HEK293T (cell line): Measurements from ENCODE around the gene CPTP.

Experiments
- BHLHE40 ChIP-seq: fragments of 450-650 bp; IDR thresholded peaks from 2 replicates; pipeline ENCODE4 v1.6.1; 2016; ENCODE audit warnings: mild to moderate bottlenecking, moderate library complexity, borderline replicate concordance
- CTBP1 ChIP-seq: fragments of 450-650 bp; IDR thresholded peaks from 2 replicates; pipeline ENCODE4 v1.6.1; 2016; ENCODE audit warnings: borderline replicate concordance
- ELF4 ChIP-seq: fragments of 450-650 bp; IDR thresholded peaks from 2 replicates; pipeline ENCODE4 v1.6.1; 2017; ENCODE audit warnings: antibody characterized with exemption
- FOXA1 ChIP-seq: fragments of 450-650 bp; IDR thresholded peaks from 2 replicates; pipeline ENCODE4 v1.6.1; 2016; ENCODE audit warnings: mild to moderate bottlenecking
- FOXK2 ChIP-seq: fragments of 450-650 bp; IDR thresholded peaks from 2 replicates; pipeline ENCODE4 v1.6.1; 2016; ENCODE audit warnings: mild to moderate bottlenecking
- FOXM1 ChIP-seq: fragments of 450-650 bp; IDR thresholded peaks from 2 replicates; pipeline ENCODE4 v1.6.1; 2017; ENCODE audit warnings: mild to moderate bottlenecking, borderline replicate concordance
- LEF1 ChIP-seq: fragments of 450-650 bp; IDR thresholded peaks from 2 replicates; pipeline ENCODE4 v1.6.1; 2017; ENCODE audit warnings: mild to moderate bottlenecking, borderline replicate concordance
- SUZ12 ChIP-seq: fragments of 450-650 bp; IDR thresholded peaks from 2 replicates; pipeline ENCODE4 v1.6.1; 2016; ENCODE audit warnings: mild to moderate bottlenecking

GRCh38 chr1:1341549-1342021 is 17.0 kb downstream of the CPTP start:
- TF ChIP-seq FOXA1: no peak
- no peak for TF ChIP-seq SUZ12
- TF ChIP-seq CTBP1: no peak
- TF ChIP-seq FOXK2: no peak
- TF ChIP-seq LEF1: no peak
- TF ChIP-seq BHLHE40: no peak
- no peak for TF ChIP-seq FOXM1
- no peak for TF ChIP-seq ELF4
